GM12878 (cell line): ENCODE data around the gene KRT28. TPM values are rescaled to one million over a fixed set of nuclear protein-coding genes. Genes with fewer than 3 reads are reported as not detected.

Source experiments
- ATAC-seq: fragments of 200-7000 bp; cut with Tn5 transposase; 3 replicates; pipeline ENCODE4 v1.9.1; 2020; ENCODE audit warnings: mild to moderate bottlenecking, moderate library complexity
- BruUV-seq: library from RNA; stranded (reverse); fragments of 400-500 nt; replicated peaks from 2 replicates; lab custom pipeline; 2021; lab: Mats Ljungman, UMichigan
- CTCF ChIA-PET: fragments of 300-600 bp; sonication (Branson Sonifier 250); formaldehyde crosslinking; extraction: SDS; loops from one replicate; lab custom pipeline; 2021; ENCODE audit warnings: inconsistent platforms; lab: Yijun Ruan, JAX
- POLR2A ChIA-PET: fragments of 350-600 bp; formaldehyde crosslinking; extraction: SDS; loops from one replicate; lab custom pipeline; 2021; ENCODE audit warnings: inconsistent platforms; lab: Charles Lee
- RAD21 ChIA-PET: fragments of 300-600 bp; sonication (Branson Sonifier 250); formaldehyde crosslinking; loops from one replicate; lab custom pipeline; 2023; ENCODE audit warnings: antibody characterized with exemption; ENCODE audit not compliant: unreplicated experiment; lab: Charles Lee
- SMC1A ChIA-PET: fragments of 300-600 bp; sonication (Branson Sonifier 250); formaldehyde crosslinking; loops from one replicate; lab custom pipeline; 2023; ENCODE audit not compliant: unreplicated experiment, uncharacterized antibody; lab: Charles Lee
- DNase-seq: peaks from one replicate; pipeline ENCODE4 v3.0.0-alpha.2; 2011; ENCODE audit warnings: low read depth, low spot score
- FAIRE-seq: peaks from 3 replicates; lab custom pipeline; 2011; peaks lifted over from hg19 to GRCh38; lab: Jason Lieb, UNC
- H2AFZ ChIP-seq: 2 replicates; pipeline ENCODE4 v1.6.0; 2011; ENCODE audit warnings: low read depth, low read length, control low read depth; ENCODE audit not compliant: control insufficient read depth
- H3K27ac ChIP-seq: 2 replicates; pipeline ENCODE4 v1.5.1; 2011; ENCODE audit warnings: control low read depth; ENCODE audit not compliant: control insufficient read depth, insufficient read depth
- H3K27me3 ChIP-seq, 2 experiments: replicated peaks in 1 of 2; 2 replicates each; pipeline versions ENCODE4 v1.6.0 to v1.6.1; 2011; ENCODE audit warnings: low read length in 1 of 2; ENCODE audit not compliant: control insufficient read depth in 2 of 2, insufficient read depth in 2 of 2
- H3K36me3 ChIP-seq, 2 experiments: 2 replicates each; pipeline ENCODE4 v1.5.1; 2011; ENCODE audit warnings: low read length in 1 of 2; ENCODE audit not compliant: control insufficient read depth in 2 of 2, insufficient read depth in 2 of 2
- H3K4me1 ChIP-seq: 2 replicates; pipeline ENCODE4 v1.6.1; 2011; ENCODE audit warnings: mild to moderate bottlenecking, low read length, moderate library complexity, mixed read lengths; ENCODE audit not compliant: control insufficient read depth, insufficient read depth
- H3K4me2 ChIP-seq: 2 replicates; pipeline ENCODE4 v1.6.0; 2011; ENCODE audit warnings: control low read depth; ENCODE audit not compliant: control insufficient read depth, insufficient read depth
- H3K4me3 ChIP-seq: fragments of 200-600 bp; sonication (generic); 2 replicates; pipeline ENCODE4 v1.5.1; 2016
- H3K79me2 ChIP-seq: 2 replicates; pipeline ENCODE4 v1.6.0; 2011; ENCODE audit warnings: low read length; ENCODE audit not compliant: control insufficient read depth, insufficient read depth
- H3K9ac ChIP-seq: 2 replicates; pipeline ENCODE4 v1.8.0; 2011; ENCODE audit warnings: low read length, control low read depth, mixed read lengths; ENCODE audit not compliant: control insufficient read depth, insufficient read depth
- H3K9me3 ChIP-seq: replicated peaks from 3 replicates; pipeline ENCODE4 v1.5.1; 2011; ENCODE audit warnings: mild to moderate bottlenecking, low read length; ENCODE audit not compliant: control insufficient read depth, insufficient read depth
- H4K20me1 ChIP-seq: 2 replicates; pipeline ENCODE4 v1.6.0; 2011; ENCODE audit not compliant: control insufficient read depth, insufficient read depth
- BMI1 ChIP-seq: fragments of 450-650 bp; IDR thresholded peaks from 2 replicates; pipeline ENCODE4 v1.6.1; 2016; ENCODE audit warnings: mild to moderate bottlenecking, moderate library complexity, borderline replicate concordance
- ELK1 ChIP-seq: IDR thresholded peaks from 2 replicates; pipeline ENCODE4 v1.6.1; 2012; ENCODE audit warnings: low read depth, low read length, improper control_type of control experiment
- HSF1 ChIP-seq: fragments of 150-350 bp; IDR thresholded peaks from 2 replicates; pipeline ENCODE4 v1.6.1; 2014; ENCODE audit warnings: mild to moderate bottlenecking, low read depth, low read length
- IKZF1 ChIP-seq: fragments of 450-650 bp; conservative IDR thresholded peaks from 2 replicates; pipeline ENCODE4 v1.6.1; 2017; ENCODE audit warnings: antibody characterized with exemption, mild to moderate bottlenecking
- JUND ChIP-seq: IDR thresholded peaks from 2 replicates; pipeline ENCODE4 v1.6.1; 2012; ENCODE audit warnings: low read depth, mild to moderate bottlenecking, low read length, improper control_type of control experiment, moderate library complexity
- NFXL1 ChIP-seq: fragments of 450-650 bp; IDR thresholded peaks from 2 replicates; pipeline ENCODE4 v1.6.1; 2017; ENCODE audit warnings: antibody characterized with exemption, mild to moderate bottlenecking, borderline replicate concordance
- NFYB ChIP-seq: IDR thresholded peaks from 2 replicates; pipeline ENCODE4 v1.6.1; 2011; ENCODE audit warnings: low read depth, mild to moderate bottlenecking, low read length, improper control_type of control experiment, moderate library complexity; ENCODE audit not compliant: insufficient read depth
- NKRF ChIP-seq: fragments of 450-650 bp; conservative IDR thresholded peaks from 2 replicates; pipeline ENCODE4 v1.6.1; 2017; ENCODE audit warnings: mild to moderate bottlenecking, moderate library complexity
- RB1 ChIP-seq: fragments of 450-650 bp; formaldehyde crosslinking; IDR thresholded peaks from 2 replicates; pipeline ENCODE4 v1.6.1; 2017; ENCODE audit warnings: mild to moderate bottlenecking, borderline replicate concordance
- RCOR1 ChIP-seq: conservative IDR thresholded peaks from 2 replicates; pipeline ENCODE4 v1.6.1; 2012; ENCODE audit warnings: low read depth, low read length, improper control_type of control experiment
- RUNX3 ChIP-seq: IDR thresholded peaks from 2 replicates; pipeline ENCODE4 v1.6.1; 2012; ENCODE audit warnings: low read length, inconsistent platforms
- SPI1 ChIP-seq: IDR thresholded peaks from 2 replicates; pipeline ENCODE4 v1.6.1; 2011; ENCODE audit warnings: low read depth, mild to moderate bottlenecking, low read length, moderate library complexity, borderline replicate concordance; ENCODE audit not compliant: insufficient read depth
- SREBF2 ChIP-seq: IDR thresholded peaks from 2 replicates; pipeline ENCODE4 v1.6.1; 2012; ENCODE audit warnings: mild to moderate bottlenecking, low read length
- SRF ChIP-seq, 2 experiments: IDR thresholded peaks; 2 replicates each; pipeline ENCODE4 v1.6.1; 2011; ENCODE audit warnings: low read depth in 2 of 2, low read length in 2 of 2, mild to moderate bottlenecking in 1 of 2, moderate library complexity in 1 of 2
- SUZ12 ChIP-seq: fragments of 200-600 bp; sonication (generic); IDR thresholded peaks from one replicate; pipeline ENCODE4 v1.6.1; 2018; ENCODE audit warnings: antibody characterized with exemption, mild to moderate bottlenecking; ENCODE audit not compliant: unreplicated experiment
- TBL1XR1 ChIP-seq: IDR thresholded peaks from 2 replicates; pipeline ENCODE4 v1.6.1; 2012; ENCODE audit warnings: low read depth, low read length, improper control_type of control experiment
- YBX1 ChIP-seq: fragments of 450-650 bp; IDR thresholded peaks from 2 replicates; pipeline ENCODE4 v1.6.1; 2016; ENCODE audit warnings: antibody characterized with exemption
- ZBED1 ChIP-seq: IDR thresholded peaks from 2 replicates; pipeline ENCODE4 v1.6.1; 2016; ENCODE audit warnings: borderline replicate concordance
- ZNF622 ChIP-seq: fragments of 450-650 bp; IDR thresholded peaks from 2 replicates; pipeline ENCODE4 v1.6.1; 2017; ENCODE audit warnings: mild to moderate bottlenecking, inconsistent platforms
- ZSCAN29 ChIP-seq: fragments of 450-650 bp; IDR thresholded peaks from 2 replicates; pipeline ENCODE4 v1.6.1; 2017; ENCODE audit warnings: mild to moderate bottlenecking, moderate library complexity
- WGBS: methylation state at CpG from one replicate; pipeline ENCODE4 v1.1.6; 2016; ENCODE audit warnings: low lambda C conversion rate; ENCODE audit not compliant: insufficient replicate concordance, insufficient coverage; ENCODE audit errors: missing lambda C conversion rate; 5-methylcytosine and 5-hydroxymethylcytosine counted together
- in situ Hi-C: fragments of 300-500 bp; cut with MboI; formaldehyde crosslinking; loops from 9 replicates; pipeline ENCODE4 v1.14.3; 2018; ENCODE audit warnings: mixed read lengths
- intact Hi-C: fragments of 100-400 bp; cut with micrococcal nuclease; formaldehyde crosslinking; loops from one replicate; pipeline ENCODE4 v1.14.2; 2022; ENCODE audit not compliant: unreplicated experiment
- polyA plus RNA-seq, 11 experiments: library from polyadenylated mRNA; depleted of rRNA in 4 of 11; unstranded in 6 of 11; stranded (reverse) in 5 of 11; fragments of >200 nt; fragmentation: Nextera tagmentation in 4 of 11; fragmentation: Illumina TruSeq in 1 of 11; extraction: Ambion mirVana in 4 of 11; extraction: Trizol in 1 of 11; gene quantifications; 1 replicate in 1 of 11; 2 replicates in 10 of 11; pipeline versions ENCODE4 v1.2.1 to v1.2.3, GENCODE V29; 2011 to 2016; ENCODE audit warnings: inconsistent platforms in 2 of 11, missing spikeins in 2 of 11, low read depth in 1 of 11
- total RNA-seq, 4 experiments: library from RNA; depleted of rRNA in 3 of 4; stranded (reverse); fragments of >200 nt in 3 of 4; fragmentation: Illumina TruSeq in 1 of 4; extraction: Trizol in 1 of 4; gene quantifications; 2 replicates each; pipeline versions ENCODE4 v1.2.1 to v1.2.3, GENCODE V29; 2013 to 2021

Gene KRT28
- total and polyA plus RNA-seq, 10 of the 15 experiments (the other 5 are each of a cell fraction or from before 2014, with no cell fraction given): not detected

GRCh38 chr17:40832840-40833239, 33.1 kb upstream of the KRT28 start:
- 78% methylated on average over 3 of the region's 3 CpGs for WGBS
- in situ Hi-C loops: no loop called here
- CTCF ChIA-PET: interaction anchor here (0.7 to 1.3 kb wide), 7 partner anchors 10 to 831 kb away, joined by 3 read pairs; no protein-coding TSS in a partner anchor

More at GRCh38 chr17:40832840-40833239, 33.1 kb upstream of the KRT28 start:
- H3K9ac ChIP-seq: no peak overlapping the region
- no peaks in the 10 kb centered on the region for H3K79me2 ChIP-seq
- BruUV-seq: no TSS peak
- no peak for FAIRE-seq
- H3K27ac ChIP-seq: no peak overlapping the region
- no peak for ATAC-seq
- RAD21 ChIA-PET: no interaction called here
- DNase-seq: no peak
- H3K4me1 ChIP-seq: no peaks in the 10 kb centered on the region
- no peak overlapping the region for H2AFZ ChIP-seq
- TF ChIP-seq ZNF622 (no peak), TBL1XR1 (no peak), NFYB (no peak), ZSCAN29 (no peak), IKZF1 (no peak), SREBF2 (no peak), JUND (no peak), RB1 (no peak), ELK1 (no peak), SRF (IDR thresholded peaks at IDR 0.05; ENCODE audit: low read depth in 2 of 2, low read length in 2 of 2) (no peak), SUZ12 (no peak), BMI1 (no peak), HSF1 (no peak), NFXL1 (no peak), SPI1 (no peak), RCOR1 (no peak), ZBED1 (no peak), RUNX3 (no peak), YBX1 (no peak), NKRF (no peak)
- no peaks in the 10 kb centered on the region for H3K9me3 ChIP-seq
- no peak overlapping the region for H3K4me2 ChIP-seq
- POLR2A ChIA-PET: interaction anchor here (0.6 kb wide), 1 partner anchor 758 kb away, joined by 4 read pairs; no protein-coding TSS in a partner anchor
- no peaks in the 10 kb centered on the region for H4K20me1 ChIP-seq
- SMC1A ChIA-PET: interaction anchor here (1.2 to 1.7 kb wide), 5 partner anchors 10 to 813 kb away, joined by 3 to 5 read pairs (median 3); no protein-coding TSS in a partner anchor
- H3K4me3 ChIP-seq: no peak overlapping the region
- intact Hi-C loops: no loop called here
- peaks cover 0 to 3% of the 10 kb centered on the region in 2 experiments; a peak in 1 of 4 replicates for H3K36me3 ChIP-seq
- H3K27me3 ChIP-seq: no peaks in the 10 kb centered on the region
